ENCODE measurements around the gene PRR22. TPM values are rescaled to one million over a fixed set of nuclear protein-coding genes. Genes with fewer than 3 reads are reported as not detected.
"Not testable (repeated sequence)": the region's sequence is repeated elsewhere in the genome, so short reads cannot be mapped to it uniquely, and the experiment has no call there.

Gene PRR22
- polyA plus RNA-seq, 12 donors, result 0.62 to 4.4 (median 1.2) TPM; not detected in 2

DNA sequence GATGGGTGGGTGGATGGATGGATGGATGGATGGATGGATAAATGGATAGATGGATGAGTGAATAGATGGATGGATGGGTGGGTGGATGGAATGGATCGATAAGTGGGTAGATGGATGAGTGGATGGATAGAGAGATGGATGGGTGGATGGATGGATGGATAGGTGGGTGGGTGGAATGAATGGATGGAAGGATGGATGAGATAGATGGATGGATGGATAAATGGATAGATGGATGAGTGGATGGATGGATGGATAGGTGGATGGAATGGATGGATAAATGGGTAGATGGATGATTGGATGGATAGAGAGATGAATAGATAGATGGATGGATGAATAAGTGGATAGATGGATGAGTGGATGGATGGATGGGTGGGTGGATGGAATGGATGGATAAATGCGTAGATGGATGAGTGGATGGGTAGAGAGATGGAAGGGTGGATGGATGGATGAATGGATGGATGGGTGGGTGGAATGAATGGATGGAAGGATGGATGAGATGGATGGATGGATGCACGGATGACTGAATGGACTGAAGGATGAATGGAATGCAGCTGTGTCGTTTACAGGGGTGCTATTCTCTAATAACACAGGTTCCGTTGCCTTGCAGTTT, 21.8 kb downstream of the PRR22 start:
- no peak for DNase-seq

DNA sequence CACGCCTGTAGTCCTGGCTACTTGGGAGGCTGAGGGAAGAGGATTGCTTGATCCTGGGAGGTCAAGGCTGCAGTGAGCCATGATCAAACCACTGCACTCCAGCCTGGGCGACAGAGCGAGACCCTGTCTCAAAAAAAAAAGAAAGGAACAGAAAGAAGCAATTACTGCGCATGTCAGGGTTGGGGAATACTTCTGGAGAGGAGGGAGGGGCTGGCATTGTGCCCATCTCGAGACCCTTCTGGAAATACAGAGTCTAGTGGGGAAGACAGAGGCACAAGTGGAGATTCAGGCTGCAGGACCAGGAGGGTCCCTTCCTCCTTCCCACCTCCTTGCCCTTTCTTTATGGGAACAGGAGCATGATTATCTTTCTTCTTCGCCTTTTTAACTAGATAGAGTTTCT, 30.8 kb downstream of the PRR22 start:
- DNase-seq, result no peak

DNA sequence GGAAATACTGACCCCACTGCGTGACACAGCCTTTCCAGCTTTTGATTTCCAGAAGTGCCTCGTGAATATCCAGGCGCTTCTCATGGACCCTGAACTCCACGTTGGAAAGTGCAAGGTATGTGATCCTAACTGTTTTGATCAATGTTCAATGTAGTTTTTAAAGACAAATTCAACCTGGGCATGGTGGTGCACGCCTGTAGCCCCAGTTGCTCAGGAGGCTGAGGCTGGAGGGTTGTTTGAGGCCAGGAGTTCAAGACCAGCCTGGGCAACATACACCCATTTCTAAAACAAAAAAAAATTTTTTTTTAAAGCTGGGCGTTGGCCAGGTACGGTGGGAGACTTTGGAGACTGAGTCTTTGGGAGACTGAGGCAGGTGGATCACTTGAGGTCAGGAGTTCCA, 32.8 kb downstream of the PRR22 start:
- DNase-seq, result no peak

DNA sequence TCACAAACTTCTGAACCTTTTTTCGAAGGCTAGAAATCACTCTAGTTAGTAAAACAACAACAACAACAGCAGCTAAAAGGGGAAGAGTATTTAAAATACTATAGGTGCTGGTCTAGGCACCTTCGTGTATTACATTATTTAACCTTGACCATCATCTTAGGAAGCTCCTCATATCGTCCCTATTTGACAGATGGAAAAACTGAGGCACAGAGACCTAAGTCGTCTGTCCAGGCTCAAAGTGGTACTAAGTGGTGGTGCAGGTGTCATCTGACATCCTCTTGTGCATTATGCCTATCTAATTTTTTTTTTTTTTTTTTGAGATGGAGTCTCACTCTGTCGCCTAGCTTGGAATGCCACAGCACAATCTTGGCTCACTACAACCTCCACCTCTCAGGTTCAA, 35.0 kb downstream of the PRR22 start:
- DNase-seq, result no peak

DNA sequence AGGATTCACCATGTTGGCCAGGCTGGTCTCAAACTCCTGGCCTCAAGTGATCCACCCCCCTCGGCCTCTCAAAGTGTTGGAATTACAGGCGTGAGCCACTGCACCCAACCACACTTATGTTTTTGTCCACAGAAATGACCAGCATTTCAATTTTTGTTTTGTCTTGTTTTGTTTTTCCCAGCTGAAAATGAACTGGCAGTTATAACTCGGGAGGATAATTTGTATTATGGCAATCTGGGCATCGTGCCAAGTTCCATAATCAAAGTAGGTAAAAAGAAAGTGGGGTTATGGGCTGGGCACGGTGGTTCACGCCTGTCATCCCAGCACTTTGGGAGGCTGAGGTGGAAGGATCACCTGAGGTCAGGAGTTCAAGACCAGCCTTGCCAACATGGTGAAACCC, 35.6 kb downstream of the PRR22 start:
- not testable (repeated sequence) for DNase-seq

DNA sequence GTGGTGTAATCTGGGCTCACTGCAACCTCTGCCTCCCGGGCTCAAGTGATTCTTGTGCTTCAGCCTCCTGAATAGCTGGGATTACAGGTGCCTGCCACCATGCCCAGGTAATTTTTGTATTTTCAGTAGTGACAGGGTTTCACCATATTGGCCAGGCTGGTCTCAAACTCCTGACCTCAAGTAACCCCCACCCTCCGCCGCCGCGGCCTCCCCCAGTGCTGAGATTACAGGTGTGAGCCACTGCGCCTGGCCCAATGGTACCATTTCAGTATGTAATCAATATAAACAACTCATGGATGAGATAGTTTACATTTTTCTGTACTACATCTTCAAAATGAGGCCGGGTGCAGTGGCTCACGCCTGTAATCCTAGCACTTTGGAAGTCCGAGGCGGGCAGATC, 39.5 kb downstream of the PRR22 start:
- DNase-seq, result not testable (repeated sequence)

DNA sequence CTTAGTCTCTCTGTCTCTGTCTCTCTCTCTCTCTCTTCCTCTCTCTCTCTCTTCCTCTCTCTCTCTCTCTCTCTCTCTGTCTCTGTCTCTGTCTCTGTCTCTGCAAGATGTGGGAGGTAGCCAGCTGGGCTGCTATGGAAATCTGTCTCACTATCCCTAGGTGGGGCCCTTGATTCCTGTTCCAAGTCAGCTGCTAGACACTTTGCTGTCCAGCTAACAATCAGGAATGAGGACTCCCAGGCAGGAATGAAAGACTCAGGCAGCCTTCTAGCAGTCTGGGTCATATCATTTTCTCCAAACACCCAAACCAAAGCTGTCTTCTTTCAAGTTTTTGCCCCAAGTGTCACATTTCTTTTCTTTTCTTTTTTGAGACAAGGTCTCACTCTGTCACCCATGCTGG, 40.9 kb downstream of the PRR22 start:
- no peak for DNase-seq

DNA sequence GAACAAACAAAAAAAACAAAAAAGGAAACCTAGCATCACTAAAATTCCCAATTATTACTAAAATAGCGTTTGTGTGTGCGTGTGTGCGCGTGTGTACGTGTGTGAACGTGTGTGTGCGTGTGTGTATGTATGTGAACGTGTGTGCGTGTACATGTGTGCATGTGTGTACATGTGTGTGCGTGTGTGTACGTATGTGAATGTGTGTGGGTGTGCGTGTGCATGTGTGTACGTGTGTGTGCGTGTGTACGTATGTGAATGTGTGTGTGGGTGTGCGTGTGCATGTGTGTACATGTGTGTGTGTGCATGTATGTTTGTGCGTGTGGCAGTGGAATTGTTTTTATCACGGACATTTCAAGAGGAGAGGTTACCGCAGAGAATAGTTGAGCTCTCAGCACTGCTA, 42.5 kb downstream of the PRR22 start:
- DNase-seq, result no peak

DNA sequence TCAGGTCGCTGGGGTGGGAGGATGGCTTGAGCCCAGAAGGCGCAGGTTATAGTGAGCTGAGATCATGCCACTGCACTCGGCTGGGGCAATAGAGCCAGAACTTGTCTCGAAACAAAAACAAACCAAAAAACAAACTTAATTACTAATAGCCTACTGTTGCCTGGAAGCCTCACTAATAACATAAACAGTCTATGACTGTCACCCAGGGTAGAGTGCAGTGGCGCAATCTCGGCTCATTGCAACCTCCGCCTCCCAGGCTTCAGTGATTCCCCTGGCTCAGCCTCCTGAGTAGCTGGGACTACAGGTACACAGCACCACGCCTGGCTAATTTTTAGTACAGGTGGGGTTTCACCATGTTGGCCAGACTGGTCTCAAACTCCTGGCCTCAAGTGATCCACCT, 46.1 kb downstream of the PRR22 start:
- no peak for DNase-seq

DNA sequence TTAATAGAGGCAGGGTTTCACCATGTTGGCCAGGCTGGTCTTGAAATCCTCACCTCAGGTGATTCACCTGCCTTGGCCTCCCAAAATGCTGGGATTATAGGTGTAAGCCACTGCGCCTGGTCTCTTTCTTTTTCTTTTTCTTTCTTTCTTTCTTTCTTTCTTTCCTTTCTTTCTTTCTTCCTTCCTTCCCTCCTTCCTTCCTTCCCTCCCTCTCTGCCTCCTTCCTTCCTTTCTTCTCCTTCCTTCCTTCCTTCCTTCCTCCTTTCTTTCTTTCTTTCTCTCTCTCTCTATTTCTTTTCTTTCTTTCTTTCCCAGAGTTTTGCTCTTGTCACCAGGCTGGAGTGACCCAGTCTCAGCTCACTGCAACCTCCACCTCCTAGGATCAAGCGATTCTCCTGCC, 51.4 kb downstream of the PRR22 start:
- not testable (repeated sequence) for DNase-seq

Other genes with a start within 250 kb of the PRR22 start
- 1 to 10 TPM in 4 of 12 donors, under 1 TPM in 6, not detected in 2; 0.22 to 8.7 (median 0.71) TPM for gene TINCR, start 216.8 kb downstream of the PRR22 start, polyA plus RNA-seq (ENCODE audit: insufficient read length in 12 of 12)
- gene SAFB2, start 162.0 kb downstream of the PRR22 start, polyA plus RNA-seq (ENCODE audit: insufficient read length in 12 of 12), result 10 to 100 TPM in 11 of 12 donors, not detected in 1; 32.9 to 72.7 (median 45.3) TPM
- 100 to 1,000 TPM in 3 of 12 donors, 10 to 100 TPM in 8, not detected in 1; 79.8 to 122 (median 90.3) TPM for gene SAFB, start 161.7 kb downstream of the PRR22 start, polyA plus RNA-seq (ENCODE audit: insufficient read length in 12 of 12)
- 100 to 1,000 TPM in 2 of 12 donors, 10 to 100 TPM in 9, not detected in 1; 58.2 to 116 (median 68.2) TPM for gene MICOS13, start 104.2 kb downstream of the PRR22 start, polyA plus RNA-seq (ENCODE audit: insufficient read length in 12 of 12)
- 1 to 10 TPM in 10 of 12 donors, not detected in 2; 2.9 to 6.9 (median 4.9) TPM for gene HSD11B1L, start 103.7 kb downstream of the PRR22 start, polyA plus RNA-seq (ENCODE audit: insufficient read length in 12 of 12)
- 1,000 to 10,000 TPM in 11 of 12 donors, 100 to 1,000 TPM in 1; 913 to 2,217 (median 1,062) TPM for gene RPL36, start 94.5 kb downstream of the PRR22 start, polyA plus RNA-seq (ENCODE audit: insufficient read length in 12 of 12)
- 10 to 100 TPM in 11 of 12 donors, not detected in 1; 35.6 to 60.1 (median 42.4) TPM for gene LONP1, start 64.6 kb downstream of the PRR22 start, polyA plus RNA-seq (ENCODE audit: insufficient read length in 12 of 12)
- under 1 TPM in 1 of 12 donors, not detected in 11; 0.20 TPM for gene CATSPERD, start 64.1 kb downstream of the PRR22 start, polyA plus RNA-seq (ENCODE audit: insufficient read length in 12 of 12)
- gene DUS3L, start 6.4 kb upstream of the PRR22 start, polyA plus RNA-seq (ENCODE audit: insufficient read length in 12 of 12), result 10 to 100 TPM in 11 of 12 donors, not detected in 1; 13.3 to 29.3 (median 17.7) TPM
- gene NRTN, start 20.3 kb upstream of the PRR22 start, polyA plus RNA-seq (ENCODE audit: insufficient read length in 12 of 12), result 1 to 10 TPM in 2 of 12 donors, under 1 TPM in 7, not detected in 3; 0.14 to 4.2 (median 0.33) TPM
- gene FUT6, start 55.0 kb upstream of the PRR22 start, polyA plus RNA-seq (ENCODE audit: insufficient read length in 12 of 12), result under 1 TPM in 3 of 12 donors, not detected in 9; 0.15 to 0.40 (median 0.16) TPM
- 1 to 10 TPM in 1 of 12 donors, under 1 TPM in 5, not detected in 6; 0.15 to 1.4 (median 0.42) TPM for gene FUT3, start 66.7 kb upstream of the PRR22 start, polyA plus RNA-seq (ENCODE audit: insufficient read length in 12 of 12)
- under 1 TPM in 2 of 12 donors, not detected in 10; 0.11 to 0.21 TPM for gene FUT5, start 85.8 kb upstream of the PRR22 start, polyA plus RNA-seq (ENCODE audit: insufficient read length in 12 of 12)
- 100 to 1,000 TPM in 11 of 12 donors, not detected in 1; 138 to 197 (median 162) TPM for gene NDUFA11, start 119.0 kb upstream of the PRR22 start, polyA plus RNA-seq (ENCODE audit: insufficient read length in 12 of 12)
- gene VMAC, start 120.1 kb upstream of the PRR22 start, polyA plus RNA-seq (ENCODE audit: insufficient read length in 12 of 12), result 1 to 10 TPM in 11 of 12 donors, not detected in 1; 2.1 to 6.3 (median 4.0) TPM
- gene CAPS, start 129.5 kb upstream of the PRR22 start, polyA plus RNA-seq (ENCODE audit: insufficient read length in 12 of 12), result 1 to 10 TPM in 11 of 12 donors, not detected in 1; 2.6 to 9.3 (median 4.8) TPM
- 10 to 100 TPM in 11 of 12 donors, not detected in 1; 36.6 to 89.2 (median 43.6) TPM for gene RANBP3, start 193.4 kb upstream of the PRR22 start, polyA plus RNA-seq (ENCODE audit: insufficient read length in 12 of 12)